Measurements from ENCODE around the gene ZKSCAN5. TPM values are rescaled to one million over a fixed set of nuclear protein-coding genes. Genes with fewer than 3 reads are reported as not detected.
"Not testable (repeated sequence)": the region's sequence is repeated elsewhere in the genome, so short reads cannot be mapped to it uniquely, and the experiment has no call there.

ZKSCAN5 gene
- total RNA-seq, 1 donor from 2014 or later: 14.0 TPM

GRCh38 chr7:99571768-99572167 lies 67.3 kb downstream of the ZKSCAN5 start:
- Mint-ChIP-seq H3K4me3 (no peak overlapping the region), H3K27me3 (no peaks in the 10 kb centered on the region), H3K36me3 (peaks cover 30% of the 10 kb centered on the region), H3K27ac (no peak overlapping the region), H3K4me1 (ENCODE audit: unreplicated experiment) (no peaks in the 10 kb centered on the region), H3K9me3 (no peaks in the 10 kb centered on the region)
- no peak for TF ChIP-seq CTCF (conservative IDR thresholded peaks at IDR 0.05)
- DNase-seq (ENCODE audit: extremely low spot score, unreplicated experiment): no peak

- Mint-ChIP-seq H3K4me1 (ENCODE audit: unreplicated experiment) (no peaks in the 10 kb centered on the region), H3K27ac (no peak overlapping the region), H3K27me3 (no peaks in the 10 kb centered on the region), H3K4me3 (no peak overlapping the region), H3K9me3 (no peaks in the 10 kb centered on the region), H3K36me3 (peaks cover 30% of the 10 kb centered on the region)
- TF ChIP-seq CTCF (conservative IDR thresholded peaks at IDR 0.05): no peak
- DNase-seq (ENCODE audit: extremely low spot score, unreplicated experiment): no peak
These were observed 68.8 kb downstream of the ZKSCAN5 start for GRCh38 chr7:99573257-99573656.

GRCh38 chr7:99576251-99576650 lies 71.8 kb downstream of the ZKSCAN5 start:
- no peak for DNase-seq (ENCODE audit: extremely low spot score, unreplicated experiment)
- H3K27ac Mint-ChIP-seq: no peak overlapping the region
- H3K36me3 Mint-ChIP-seq: peaks cover 22% of the 10 kb centered on the region
- H3K4me3 Mint-ChIP-seq: no peak overlapping the region
- no peaks in the 10 kb centered on the region for H3K9me3 Mint-ChIP-seq
- peaks cover 3% of the 10 kb centered on the region for H3K4me1 Mint-ChIP-seq (ENCODE audit: unreplicated experiment)
- TF ChIP-seq CTCF (conservative IDR thresholded peaks at IDR 0.05): no peak
- H3K27me3 Mint-ChIP-seq: no peaks in the 10 kb centered on the region

GRCh38 chr7:99579281-99579955 lies 75.0 kb downstream of the ZKSCAN5 start:
- Mint-ChIP-seq H3K36me3 (no peaks in the 10 kb centered on the region), H3K4me3 (peak overlapping the region; percentile 93), H3K27me3 (peaks cover 12% of the 10 kb centered on the region), H3K27ac (no peak overlapping the region), H3K9me3 (no peaks in the 10 kb centered on the region), H3K4me1 (ENCODE audit: unreplicated experiment) (peaks cover 4% of the 10 kb centered on the region)
- TF ChIP-seq CTCF (conservative IDR thresholded peaks at IDR 0.05): no peak
- DNase-seq (ENCODE audit: extremely low spot score, unreplicated experiment): no peak

- Mint-ChIP-seq H3K27me3 (peaks cover 18% of the 10 kb centered on the region), H3K4me3 (peak overlapping the region; percentile 93), H3K36me3 (no peaks in the 10 kb centered on the region), H3K9me3 (no peaks in the 10 kb centered on the region), H3K27ac (peak overlapping the region; percentile 71), H3K4me1 (ENCODE audit: unreplicated experiment) (peaks cover 4% of the 10 kb centered on the region)
- DNase-seq (ENCODE audit: extremely low spot score, unreplicated experiment): peak; percentile 83
- peak; percentile 77 for TF ChIP-seq CTCF (conservative IDR thresholded peaks at IDR 0.05)
These were observed 75.7 kb downstream of the ZKSCAN5 start for GRCh38 chr7:99579956-99580777.

GRCh38 chr7:99580778-99581332 lies 76.4 kb downstream of the ZKSCAN5 start:
- not testable (repeated sequence) for H3K4me1 Mint-ChIP-seq (ENCODE audit: unreplicated experiment); DNase-seq (ENCODE audit: extremely low spot score, unreplicated experiment); H3K9me3 Mint-ChIP-seq; H3K36me3 Mint-ChIP-seq
- H3K27me3 Mint-ChIP-seq: peaks cover 23% of the 10 kb centered on the region
- peak overlapping the region; percentile 71 for H3K27ac Mint-ChIP-seq
- peak overlapping the region; percentile 93 for H3K4me3 Mint-ChIP-seq
